NB4 (cell line): Measurements from ENCODE around the gene BMAL1.

ENCODE experiments used
- CTCF ChIP-seq: IDR thresholded peaks from one replicate; pipeline ENCODE4 v1.5.1; 2012; ENCODE audit warnings: low read depth, low read length
- MAX ChIP-seq: IDR thresholded peaks from 2 replicates; pipeline ENCODE4 v1.6.1; 2011; ENCODE audit warnings: low read depth, low read length
- MYC ChIP-seq: IDR thresholded peaks from 2 replicates; pipeline ENCODE4 v1.6.1; 2011; ENCODE audit warnings: low read depth, low read length
- POLR2A ChIP-seq: IDR thresholded peaks from 2 replicates; pipeline ENCODE4 v1.6.1; 2011; ENCODE audit warnings: mild to moderate bottlenecking; ENCODE audit not compliant: insufficient read length; ENCODE audit errors: extremely low read depth

GRCh38 chr11:13341026-13341425 is 63.4 kb downstream of the BMAL1 start:
- TF ChIP-seq POLR2A, result no peak
- TF ChIP-seq CTCF, result no peak
- no peak for TF ChIP-seq MAX
- no peak for TF ChIP-seq MYC
